ENCODE measurements around the gene TK2. TPM values are rescaled to one million over a fixed set of nuclear protein-coding genes. Genes with fewer than 3 reads are reported as not detected.

The TK2 gene
- total and polyA plus RNA-seq, 9 of the 15 experiments (the other 6 are each of a cell fraction or from before 2014, with no cell fraction given), result 1.1 to 10.2 (median 5.3) TPM

DNA sequence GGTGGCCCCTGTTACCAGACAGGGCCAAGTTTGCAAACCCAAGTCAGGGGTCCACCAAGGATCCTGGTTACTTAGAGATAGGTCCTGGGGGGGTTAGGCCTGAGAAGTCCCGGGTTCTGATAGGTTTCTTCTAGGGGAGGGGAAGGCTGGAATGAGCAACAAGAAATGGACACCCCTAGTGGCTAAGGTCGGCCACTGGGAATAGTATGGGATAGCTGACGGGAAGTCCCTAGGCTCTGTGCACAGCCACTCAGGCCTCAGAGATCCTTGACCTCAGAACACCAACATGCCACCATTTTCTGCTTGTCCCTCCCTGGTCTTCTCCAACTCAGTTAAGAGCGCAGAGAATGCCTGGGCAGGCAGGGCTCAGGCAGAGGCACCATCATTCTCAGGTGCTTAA lies 13.4 kb downstream of the TK2 start:
- TF ChIP-seq CHD2 (IDR thresholded peaks at IDR 0.05; ENCODE audit: low read depth, low read length), result no peak
- TF ChIP-seq RBM15 (IDR thresholded peaks at IDR 0.05; ENCODE audit: insufficient read depth, low read length), result no peak
- TF ChIP-seq ZNF146 (CRISPR knock-in tag; IDR thresholded peaks at IDR 0.05; ENCODE audit: unreplicated experiment), result no peak
- no peak for TF ChIP-seq SOX6 (IDR thresholded peaks at IDR 0.05)
- TF ChIP-seq, protein P1, sequence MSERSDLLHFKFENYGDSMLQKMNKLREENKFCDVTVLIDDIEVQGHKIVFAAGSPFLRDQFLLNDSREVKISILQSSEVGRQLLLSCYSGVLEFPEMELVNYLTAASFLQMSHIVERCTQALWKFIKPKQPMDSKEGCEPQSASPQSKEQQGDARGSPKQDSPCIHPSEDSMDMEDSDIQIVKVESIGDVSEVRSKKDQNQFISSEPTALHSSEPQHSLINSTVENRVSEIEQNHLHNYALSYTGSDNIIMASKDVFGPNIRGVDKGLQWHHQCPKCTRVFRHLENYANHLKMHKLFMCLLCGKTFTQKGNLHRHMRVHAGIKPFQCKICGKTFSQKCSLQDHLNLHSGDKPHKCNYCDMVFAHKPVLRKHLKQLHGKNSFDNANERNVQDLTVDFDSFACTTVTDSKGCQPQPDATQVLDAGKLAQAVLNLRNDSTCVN (CRISPR knock-in tag; IDR thresholded peaks at IDR 0.05), result no peak
- Histone ChIP-seq H3K79me2 (ENCODE audit: control insufficient read depth, insufficient read depth, low read length) (no peaks in the 10 kb centered on the region), H3K4me2 (ENCODE audit: insufficient read depth, low read length) (no peak overlapping the region), H3K27me3 (ENCODE audit: control insufficient read depth in 2 of 2, insufficient read depth in 2 of 2, low read length in 2 of 2) (no peaks in the 10 kb centered on the region), H3K9ac (ENCODE audit: insufficient read depth in 1 of 2, low read depth in 2 of 2, low read length in 2 of 2) (no peak overlapping the region), H3K27ac (ENCODE audit: extremely low read depth, low read depth, low read length) (no peak overlapping the region), H3K4me1 (replicated peaks in 1 of 2; ENCODE audit: control insufficient read depth in 2 of 2, insufficient read depth in 2 of 2, low read length in 2 of 2) (peaks cover 0 to 9% of the 10 kb centered on the region in 2 experiments; a peak in 2 of 5 replicates), H3K4me3 (no peak overlapping the region), H3K36me3 (ENCODE audit: control insufficient read depth, insufficient read depth, low read length) (peaks cover 3% of the 10 kb centered on the region; the same call in 1 of the 3 replicates), H3K9me1 (ENCODE audit: control insufficient read depth, insufficient read depth, low read length) (no peaks in the 10 kb centered on the region), H3K9me3 (replicated peaks; ENCODE audit: control insufficient read depth, insufficient read depth, low read depth, low read length) (no peaks in the 10 kb centered on the region), H4K20me1 (replicated peaks; ENCODE audit: control insufficient read depth, insufficient read depth, low read length) (no peaks in the 10 kb centered on the region), H2AFZ (ENCODE audit: low read depth, low read length) (no peak overlapping the region)
- intact Hi-C loops (cut with micrococcal nuclease), result no loop called here
- no TSS peak for BruUV-seq (replicated peaks)
- DNase-seq (ENCODE audit: extremely low read depth in 1 of 4, low spot score in 3 of 4), result no peak
- ChIA-PET POLR2A (no interaction called here), CTCF (ENCODE audit: low intra/inter-chr PET ratio) (no interaction called here)
- in situ Hi-C loops (cut with MboI), result no loop called here
- no peak for FAIRE-seq
- ATAC-seq, result no peak
- WGBS (ENCODE audit: insufficient coverage, low coverage, missing lambda C conversion rate), result 69% methylated on average over 3 of the region's 4 CpGs

DNA sequence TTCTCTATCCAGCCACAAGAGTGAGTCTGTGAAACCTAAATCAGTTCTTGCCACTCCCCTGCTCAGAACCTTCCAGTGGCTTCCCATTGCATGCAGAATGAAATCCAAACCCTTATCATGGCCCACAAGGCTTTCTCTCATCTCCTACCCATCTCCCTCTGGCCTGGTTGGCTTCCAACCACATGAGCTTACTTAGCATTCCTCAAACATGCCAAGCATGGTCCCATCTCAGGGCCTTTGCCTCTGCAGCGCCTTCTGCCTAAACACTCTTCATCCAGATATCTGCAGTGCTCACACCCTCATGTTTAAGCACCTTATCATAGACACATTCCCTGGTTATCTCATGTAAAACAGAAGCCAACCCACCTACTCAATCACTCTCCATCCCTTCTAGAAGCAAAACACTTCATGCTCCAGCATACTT lies 15.5 kb downstream of the TK2 start:
- Histone ChIP-seq H3K36me3 (ENCODE audit: control insufficient read depth, insufficient read depth, low read length) (peaks cover 7% of the 10 kb centered on the region; the same call in 2 of the 3 replicates), H3K9me3 (replicated peaks; ENCODE audit: control insufficient read depth, insufficient read depth, low read depth, low read length) (no peaks in the 10 kb centered on the region), H3K79me2 (ENCODE audit: control insufficient read depth, insufficient read depth, low read length) (no peaks in the 10 kb centered on the region), H3K4me1 (replicated peaks in 1 of 2; ENCODE audit: control insufficient read depth in 2 of 2, insufficient read depth in 2 of 2, low read length in 2 of 2) (peaks cover 0 to 9% of the 10 kb centered on the region in 2 experiments; a peak in 2 of 5 replicates), H3K4me2 (ENCODE audit: insufficient read depth, low read length) (no peak overlapping the region), H3K9ac (ENCODE audit: insufficient read depth in 1 of 2, low read depth in 2 of 2, low read length in 2 of 2) (no peak overlapping the region), H4K20me1 (replicated peaks; ENCODE audit: control insufficient read depth, insufficient read depth, low read length) (no peaks in the 10 kb centered on the region), H3K9me1 (ENCODE audit: control insufficient read depth, insufficient read depth, low read length) (no peaks in the 10 kb centered on the region), H3K4me3 (no peak overlapping the region), H2AFZ (ENCODE audit: low read depth, low read length) (no peak overlapping the region), H3K27me3 (ENCODE audit: control insufficient read depth in 2 of 2, insufficient read depth in 2 of 2, low read length in 2 of 2) (no peaks in the 10 kb centered on the region), H3K27ac (ENCODE audit: extremely low read depth, low read depth, low read length) (no peak overlapping the region)
- WGBS (ENCODE audit: insufficient coverage, low coverage, missing lambda C conversion rate), result 8% methylated on average over 1 of the region's 1 CpG
- POLR2A ChIA-PET, result no interaction called here
- CTCF ChIA-PET (ENCODE audit: low intra/inter-chr PET ratio), result no interaction called here
- intact Hi-C loops (cut with micrococcal nuclease), result no loop called here
- BruUV-seq (replicated peaks), result no TSS peak
- in situ Hi-C loops (cut with MboI), result no loop called here
- FAIRE-seq (peak; percentile 75), ATAC-seq (peak; percentile 84), DNase-seq (ENCODE audit: extremely low read depth in 1 of 4, low spot score in 3 of 4) (peak; percentile 46 to 72 (median 58))
- TF ChIP-seq ZNF316 (IDR thresholded peaks at IDR 0.05), result no peak
- no peak for TF ChIP-seq SNRNP70 (optimal IDR thresholded peaks at IDR 0.05; ENCODE audit: low read depth, low read length)
- peak; percentile 72; the same call in 1 of the 2 replicates for TF ChIP-seq MTA2 (IDR thresholded peaks at IDR 0.05; ENCODE audit: low read depth)
- TF ChIP-seq PHF21A (IDR thresholded peaks at IDR 0.05; ENCODE audit: borderline replicate concordance, low read depth), result 0 out of 2 replicates have a peak, but pooled peaks have one; percentile 32
- TF ChIP-seq, protein P2, sequence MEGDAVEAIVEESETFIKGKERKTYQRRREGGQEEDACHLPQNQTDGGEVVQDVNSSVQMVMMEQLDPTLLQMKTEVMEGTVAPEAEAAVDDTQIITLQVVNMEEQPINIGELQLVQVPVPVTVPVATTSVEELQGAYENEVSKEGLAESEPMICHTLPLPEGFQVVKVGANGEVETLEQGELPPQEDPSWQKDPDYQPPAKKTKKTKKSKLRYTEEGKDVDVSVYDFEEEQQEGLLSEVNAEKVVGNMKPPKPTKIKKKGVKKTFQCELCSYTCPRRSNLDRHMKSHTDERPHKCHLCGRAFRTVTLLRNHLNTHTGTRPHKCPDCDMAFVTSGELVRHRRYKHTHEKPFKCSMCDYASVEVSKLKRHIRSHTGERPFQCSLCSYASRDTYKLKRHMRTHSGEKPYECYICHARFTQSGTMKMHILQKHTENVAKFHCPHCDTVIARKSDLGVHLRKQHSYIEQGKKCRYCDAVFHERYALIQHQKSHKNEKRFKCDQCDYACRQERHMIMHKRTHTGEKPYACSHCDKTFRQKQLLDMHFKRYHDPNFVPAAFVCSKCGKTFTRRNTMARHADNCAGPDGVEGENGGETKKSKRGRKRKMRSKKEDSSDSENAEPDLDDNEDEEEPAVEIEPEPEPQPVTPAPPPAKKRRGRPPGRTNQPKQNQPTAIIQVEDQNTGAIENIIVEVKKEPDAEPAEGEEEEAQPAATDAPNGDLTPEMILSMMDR (IDR thresholded peaks at IDR 0.05 in 2 of 3, conservative IDR thresholded peaks at IDR 0.05 in 1 of 3; ENCODE audit: insufficient read depth in 2 of 3, low read depth in 1 of 3, low read length in 3 of 3), result no peak
- TF ChIP-seq TEAD2 (tag; IDR thresholded peaks at IDR 0.05), result peak; percentile 25; the same call in 1 of the 2 replicates
- no peak for TF ChIP-seq ZNF707 (CRISPR knock-in tag; conservative IDR thresholded peaks at IDR 0.05)
- TF ChIP-seq PTTG1 (tag; IDR thresholded peaks at IDR 0.05; ENCODE audit: low read depth), result no peak
- TF ChIP-seq ADNP (tag; IDR thresholded peaks at IDR 0.05), result no peak
